Left renal pelvis (tissue), 4 donors: ENCODE data around the gene TRABD. TPM values are rescaled to one million over a fixed set of nuclear protein-coding genes. Genes with fewer than 3 reads are reported as not detected.

Experiments
- DNase-seq, 4 donors: peaks; one replicate each; pipeline ENCODE4 v3.0.0-alpha.2; 2013; ENCODE audit warnings: low read depth in 4 of 4, low spot score in 3 of 4
- polyA plus RNA-seq, 4 donors: library from polyadenylated mRNA; unstranded; fragments of 120-200 nt; gene quantifications; one replicate each; pipeline ENCODE4 v1.2.1, GENCODE V29; 2013; ENCODE audit not compliant: insufficient read length in 4 of 4

The TRABD gene
- polyA plus RNA-seq, 4 donors, result 14.0 to 33.4 (median 19.3) TPM

GRCh38 chr22:50184902-50185374 is 775 bp upstream of the TRABD start:
- no peak for DNase-seq

DNA sequence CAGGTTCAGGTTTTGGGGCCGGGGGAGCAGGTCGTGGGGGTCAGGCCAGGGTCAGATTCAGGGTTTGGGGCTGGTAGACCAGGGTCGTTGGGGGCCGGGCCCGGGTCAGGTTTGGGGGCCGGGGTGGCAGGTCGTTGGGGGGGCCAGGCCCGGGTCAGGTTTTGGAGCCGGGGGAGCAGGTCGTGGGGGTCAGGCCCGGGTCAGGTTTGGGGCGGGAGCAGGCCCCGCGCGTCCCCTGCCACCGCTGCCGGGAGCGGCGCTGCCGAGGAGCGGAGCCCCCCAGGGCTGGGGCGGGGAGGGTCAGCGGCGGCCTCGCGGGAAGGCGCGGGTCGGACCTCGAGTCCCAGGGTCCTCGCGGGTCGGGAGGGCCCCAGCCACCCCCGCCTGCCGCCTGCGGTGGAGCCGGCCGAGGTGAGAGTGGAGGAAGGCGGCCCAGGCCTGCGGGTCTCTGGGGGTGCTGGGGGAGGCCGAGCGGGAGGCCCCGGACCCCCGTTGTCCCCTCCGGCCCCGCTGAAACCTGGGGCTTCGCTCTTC is 535 bp downstream of the TRABD start:
- no peak for DNase-seq

GRCh38 chr22:50186761-50187523 is 1.2 kb downstream of the TRABD start:
- DNase-seq, result no peak

- no peak for DNase-seq
Measured at GRCh38 chr22:50188356-50188755, 2.6 kb downstream of the TRABD start.

DNA sequence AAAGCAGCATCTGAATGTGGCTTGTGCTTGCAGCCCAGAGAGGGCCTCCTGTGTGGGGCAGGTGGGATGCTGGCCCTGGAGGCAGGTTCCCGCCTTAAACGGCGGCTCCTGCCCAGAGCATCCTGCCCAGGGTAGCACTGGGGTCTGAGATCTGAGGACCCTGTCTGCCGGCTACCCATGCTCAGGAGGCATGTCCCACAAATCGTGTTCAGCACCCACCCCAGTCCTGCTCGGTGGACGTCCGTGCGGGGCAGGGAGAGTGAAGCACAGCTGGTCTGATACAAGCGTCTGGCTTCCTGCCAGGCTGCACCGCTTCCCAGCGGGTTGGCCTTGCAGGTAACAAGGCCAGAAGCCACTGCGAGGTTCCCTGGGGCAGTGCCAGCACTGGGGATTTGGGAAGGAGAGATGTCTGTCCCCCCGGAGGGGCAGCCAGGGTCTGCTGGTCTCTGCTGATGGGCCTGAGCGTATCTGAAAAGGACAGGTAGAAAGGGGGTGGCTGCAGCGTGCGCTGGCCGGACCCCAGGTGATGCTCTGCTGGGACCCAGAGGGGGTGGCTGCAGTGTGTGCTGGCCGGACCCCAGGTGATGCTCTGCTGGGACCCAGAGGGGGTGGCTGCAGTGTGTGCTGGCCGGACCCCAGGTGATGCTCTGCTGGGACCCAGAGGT is 3.6 kb downstream of the TRABD start:
- no peak for DNase-seq

DNA sequence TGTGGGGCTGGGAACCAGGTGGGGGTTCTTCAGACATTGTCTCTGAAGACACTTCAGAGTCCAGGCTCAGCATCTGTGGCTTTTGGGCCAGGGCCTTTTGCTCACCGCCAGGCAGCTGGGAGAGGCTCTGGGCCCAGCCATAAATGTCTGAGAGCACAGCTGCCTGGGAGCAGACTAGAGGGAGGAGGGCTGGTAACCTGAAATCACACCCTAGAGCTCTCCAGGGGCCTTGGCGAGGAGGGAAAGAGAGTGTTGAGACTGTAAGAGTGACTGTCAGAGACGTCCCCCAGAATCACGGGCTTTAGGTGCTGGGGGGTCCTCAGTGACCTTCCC is 4.1 kb downstream of the TRABD start:
- DNase-seq, result no peak

DNA sequence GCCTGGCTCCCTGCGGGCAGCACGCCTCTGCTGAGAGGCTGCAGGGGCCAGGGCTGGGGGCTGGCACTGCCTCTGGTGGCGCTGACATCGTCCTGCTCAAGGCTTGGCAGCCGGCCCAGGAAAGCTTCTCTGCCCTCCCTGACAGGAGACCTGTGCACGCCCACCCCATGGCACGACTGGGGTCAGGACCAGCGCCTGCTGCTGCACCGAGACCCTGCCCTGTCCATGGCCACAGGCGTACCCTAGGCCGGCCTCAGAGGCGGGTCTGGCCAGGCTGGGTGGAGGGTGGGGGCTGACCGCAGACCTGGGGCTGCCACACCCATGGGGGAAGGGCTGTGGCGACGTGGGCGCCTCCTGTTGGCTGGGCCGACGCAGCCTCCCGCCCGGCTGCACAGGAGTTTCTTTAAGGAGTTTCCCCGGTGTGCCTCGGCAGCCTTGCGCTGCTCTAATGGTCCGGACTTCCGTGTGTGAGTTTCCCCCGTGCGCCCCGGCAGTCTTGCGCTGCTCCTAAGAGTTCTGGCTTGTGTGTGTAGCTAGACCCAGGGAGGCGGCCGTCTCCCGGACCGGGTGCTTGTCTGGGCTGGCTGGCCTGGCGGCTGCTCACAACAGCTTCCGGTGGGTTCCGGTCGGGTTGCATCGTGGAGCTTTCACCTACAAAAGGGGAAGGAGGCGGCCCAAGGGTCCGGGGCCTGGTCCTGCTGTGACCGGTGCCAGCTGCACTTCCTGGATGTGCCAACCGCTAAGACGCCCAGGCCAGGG is 4.6 kb downstream of the TRABD start:
- peak in 1 of 4 donors; percentile 32 for DNase-seq

GRCh38 chr22:50190941-50191741 is 5.4 kb downstream of the TRABD start:
- DNase-seq, result no peak

DNA sequence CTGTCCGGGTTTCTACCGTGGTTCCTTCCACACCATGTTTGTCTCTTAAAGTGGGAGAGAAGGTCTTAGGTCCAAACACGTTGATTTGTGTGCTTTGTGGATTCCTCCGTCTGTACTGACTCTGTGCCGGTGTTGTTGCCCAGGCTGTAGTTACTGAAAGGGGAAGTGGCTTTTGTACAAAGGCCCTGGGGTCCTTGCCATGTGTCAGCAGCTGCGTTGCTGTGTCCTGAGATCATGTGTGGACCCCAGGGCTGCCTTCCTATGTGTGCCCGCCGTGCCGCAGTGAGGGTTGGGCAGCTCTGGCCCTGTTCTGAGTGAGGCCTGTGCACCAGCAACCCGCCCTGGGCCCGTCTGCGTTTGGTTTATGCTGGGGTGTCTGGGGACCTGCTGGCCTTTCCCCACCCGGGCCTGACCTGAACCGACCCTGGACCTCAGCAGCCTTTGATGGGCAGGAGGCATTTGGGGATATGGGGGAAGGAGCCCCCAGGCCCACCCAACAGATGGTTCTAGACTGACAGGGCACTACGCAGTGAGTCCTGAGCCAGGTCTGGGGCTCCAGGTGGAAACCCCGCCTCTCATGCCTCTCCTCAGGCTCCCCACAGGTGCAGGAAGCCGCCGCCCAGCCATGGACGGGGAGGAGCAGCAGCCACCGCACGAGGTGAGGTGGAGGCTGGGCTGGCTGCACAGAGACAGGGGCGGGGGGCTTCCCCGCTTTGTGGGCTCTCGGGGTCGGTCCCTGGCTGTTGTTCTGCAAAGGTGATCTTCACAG is 6.9 kb downstream of the TRABD start:
- DNase-seq, result no peak

GRCh38 chr22:50193621-50194020 is 7.9 kb downstream of the TRABD start:
- no peak for DNase-seq

GRCh38 chr22:50194037-50194805 is 8.5 kb downstream of the TRABD start:
- no peak for DNase-seq

DNA sequence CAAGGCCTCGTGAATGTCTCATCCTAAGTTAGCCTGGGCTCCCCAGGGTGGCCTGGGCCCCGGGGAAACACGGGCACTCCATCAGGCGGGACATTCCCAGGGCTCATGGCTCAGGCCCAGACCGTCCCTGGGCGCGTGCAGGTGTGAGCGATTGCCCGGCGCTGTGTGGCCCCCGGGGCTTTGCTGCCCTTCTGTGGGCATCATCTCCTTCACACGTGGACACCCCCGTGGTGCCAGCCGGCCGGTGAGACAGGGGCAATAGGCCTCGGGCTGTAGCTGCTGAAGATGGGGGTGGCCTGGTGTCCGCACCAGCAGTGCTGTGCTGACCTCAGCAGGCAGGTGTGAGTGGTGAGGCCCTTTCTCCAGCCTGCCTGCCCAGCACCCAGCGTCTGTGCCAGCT is 10.5 kb downstream of the TRABD start:
- no peak for DNase-seq

- DNase-seq, result no peak
Measured at GRCh38 chr22:50197000-50197800, 11.5 kb downstream of the TRABD start.

GRCh38 chr22:50197856-50198623 is 12.3 kb downstream of the TRABD start:
- no peak for DNase-seq

- DNase-seq, result no peak
Measured at GRCh38 chr22:50198624-50199017, 12.9 kb downstream of the TRABD start.

DNA sequence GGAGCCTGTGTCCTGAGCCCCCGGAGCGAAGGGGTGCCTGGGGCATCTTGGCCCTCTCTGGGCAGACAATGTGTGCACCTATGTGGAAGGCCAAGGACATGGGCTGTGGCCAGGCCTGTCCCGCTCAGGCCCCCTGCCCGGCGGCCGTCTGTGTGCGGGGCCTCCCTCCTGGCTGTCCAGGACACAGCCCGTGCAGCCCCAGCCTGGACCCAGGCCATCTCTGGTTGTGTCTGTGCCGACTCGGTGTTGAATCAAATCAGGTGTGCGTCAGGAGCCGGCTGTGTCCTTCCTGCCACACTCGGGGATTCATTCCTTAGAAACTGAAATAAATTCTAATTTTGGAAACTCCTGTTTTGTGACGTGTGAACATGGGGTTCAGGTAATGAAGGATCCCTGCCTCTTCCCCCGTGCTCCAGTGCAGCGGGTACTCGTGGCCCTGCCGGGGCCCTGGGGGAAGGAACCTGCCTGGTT is 13.6 kb downstream of the TRABD start:
- no peak for DNase-seq

- DNase-seq, result no peak
Measured at GRCh38 chr22:50199829-50200460, 14.2 kb downstream of the TRABD start.
